Activated CD8-positive, alpha-beta T cell treated with anti-CD3 and anti-CD28 coated beads for 36 hours (primary cell): Measurements from ENCODE around the gene ARHGEF28. TPM values are rescaled to one million over a fixed set of nuclear protein-coding genes. Genes with fewer than 3 reads are reported as not detected.
A peak's percentile ranks its signal among the peaks of the same experiment; 100 is the strongest.

ENCODE experiments used
- ATAC-seq: fragments of 200-7000 bp; cut with Tn5 transposase; one replicate; pipeline ENCODE4 v1.10.0; 2021; ENCODE audit warnings: mild to moderate bottlenecking, moderate library complexity
- CTCF ChIA-PET: fragments of 350-600 bp; sonication (Branson Sonifier 250); formaldehyde crosslinking; loops from one replicate; lab custom pipeline; 2021; ENCODE audit warnings: antibody characterized with exemption; lab: Charles Lee
- POLR2A ChIA-PET: fragments of 350-600 bp; sonication (Branson Sonifier 250); formaldehyde crosslinking; loops from one replicate; lab custom pipeline; 2021; ENCODE audit warnings: antibody characterized with exemption; lab: Charles Lee
- DNase-seq: peaks from one replicate; pipeline ENCODE4 v3.0.0-alpha.2; 2020
- H3K27ac Mint-ChIP-seq: one replicate; pipeline ENCODE4 v1.8.0; 2021; ENCODE audit warnings: mild to moderate bottlenecking, mixed read lengths
- H3K27me3 Mint-ChIP-seq: one replicate; pipeline ENCODE4 v1.8.0; 2021; ENCODE audit warnings: mixed read lengths
- H3K36me3 Mint-ChIP-seq: one replicate; pipeline ENCODE4 v1.8.0; 2021; ENCODE audit warnings: low read depth, mixed read lengths
- H3K4me1 Mint-ChIP-seq: one replicate; pipeline ENCODE4 v1.8.0; 2021; ENCODE audit warnings: low read depth, mixed read lengths
- H3K4me3 Mint-ChIP-seq: one replicate; pipeline ENCODE4 v1.8.0; 2021; ENCODE audit warnings: mild to moderate bottlenecking, moderate library complexity, mixed read lengths
- H3K9me3 Mint-ChIP-seq: one replicate; pipeline ENCODE4 v1.8.0; 2021; ENCODE audit warnings: mixed read lengths
- intact Hi-C: fragments of 100-400 bp; cut with micrococcal nuclease; formaldehyde crosslinking; loops from one replicate; pipeline ENCODE4 v1.10.0; 2022
- total RNA-seq, 2 experiments: library from RNA; stranded (reverse); gene quantifications; one replicate each; pipeline ENCODE4 v1.2.3, GENCODE V29; 2021
- TF ChIP-seq, protein P1 (sequence below): fragments of 200-600 bp; IDR thresholded peaks from one replicate; pipeline ENCODE4 v1.8.0; 2022; ENCODE audit warnings: antibody characterized with exemption, mild to moderate bottlenecking

Gene ARHGEF28
- total RNA-seq, 2 experiments from 2014 or later = 0.05 TPM; not detected in 1

DNA sequence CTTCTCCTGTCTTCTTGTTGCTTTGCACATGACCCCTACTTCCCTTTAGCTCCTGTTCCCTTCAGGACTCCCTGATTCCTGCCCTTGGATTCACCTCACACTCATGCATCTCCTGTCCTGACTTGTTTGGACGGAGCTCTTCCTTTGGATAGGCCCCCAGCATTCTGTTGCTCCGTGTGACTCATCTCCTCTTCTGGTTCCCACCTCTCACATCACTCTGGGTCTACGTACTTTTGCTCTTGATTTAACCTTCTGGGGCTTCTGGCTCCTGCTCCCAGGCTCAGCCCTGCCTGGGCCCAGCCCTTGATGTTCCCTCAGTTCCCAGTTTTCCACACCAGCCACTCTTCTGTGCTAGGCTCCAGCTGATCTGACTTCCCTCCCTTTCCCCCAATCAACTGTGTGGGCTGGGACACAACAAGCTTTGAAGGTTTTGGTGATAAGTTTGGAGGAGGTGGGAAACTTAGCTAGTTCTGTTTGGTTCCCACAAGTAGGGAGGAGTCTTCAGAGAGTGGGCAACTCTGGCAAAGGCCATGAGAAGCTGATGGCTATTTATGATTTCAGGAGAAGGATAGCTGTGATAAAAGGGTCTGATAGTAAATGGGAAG lies 331.5 kb downstream of the ARHGEF28 start:
- H3K4me1 Mint-ChIP-seq = peaks cover 4% of the 10 kb centered on the region
- ATAC-seq = no peak
- intact Hi-C loops = no loop called here
- POLR2A ChIA-PET = no interaction called here
- no peaks in the 10 kb centered on the region for H3K9me3 Mint-ChIP-seq
- no peak overlapping the region for H3K4me3 Mint-ChIP-seq
- TF ChIP-seq, protein P1, sequence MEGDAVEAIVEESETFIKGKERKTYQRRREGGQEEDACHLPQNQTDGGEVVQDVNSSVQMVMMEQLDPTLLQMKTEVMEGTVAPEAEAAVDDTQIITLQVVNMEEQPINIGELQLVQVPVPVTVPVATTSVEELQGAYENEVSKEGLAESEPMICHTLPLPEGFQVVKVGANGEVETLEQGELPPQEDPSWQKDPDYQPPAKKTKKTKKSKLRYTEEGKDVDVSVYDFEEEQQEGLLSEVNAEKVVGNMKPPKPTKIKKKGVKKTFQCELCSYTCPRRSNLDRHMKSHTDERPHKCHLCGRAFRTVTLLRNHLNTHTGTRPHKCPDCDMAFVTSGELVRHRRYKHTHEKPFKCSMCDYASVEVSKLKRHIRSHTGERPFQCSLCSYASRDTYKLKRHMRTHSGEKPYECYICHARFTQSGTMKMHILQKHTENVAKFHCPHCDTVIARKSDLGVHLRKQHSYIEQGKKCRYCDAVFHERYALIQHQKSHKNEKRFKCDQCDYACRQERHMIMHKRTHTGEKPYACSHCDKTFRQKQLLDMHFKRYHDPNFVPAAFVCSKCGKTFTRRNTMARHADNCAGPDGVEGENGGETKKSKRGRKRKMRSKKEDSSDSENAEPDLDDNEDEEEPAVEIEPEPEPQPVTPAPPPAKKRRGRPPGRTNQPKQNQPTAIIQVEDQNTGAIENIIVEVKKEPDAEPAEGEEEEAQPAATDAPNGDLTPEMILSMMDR = no peak
- peaks cover 16% of the 10 kb centered on the region for H3K27me3 Mint-ChIP-seq
- H3K36me3 Mint-ChIP-seq = no peaks in the 10 kb centered on the region
- H3K27ac Mint-ChIP-seq = no peak overlapping the region
- DNase-seq = no peak
- CTCF ChIA-PET = interaction anchor here (0.9 kb wide), 1 partner anchor 13 kb away, joined by 3 read pairs; no protein-coding TSS in a partner anchor

DNA sequence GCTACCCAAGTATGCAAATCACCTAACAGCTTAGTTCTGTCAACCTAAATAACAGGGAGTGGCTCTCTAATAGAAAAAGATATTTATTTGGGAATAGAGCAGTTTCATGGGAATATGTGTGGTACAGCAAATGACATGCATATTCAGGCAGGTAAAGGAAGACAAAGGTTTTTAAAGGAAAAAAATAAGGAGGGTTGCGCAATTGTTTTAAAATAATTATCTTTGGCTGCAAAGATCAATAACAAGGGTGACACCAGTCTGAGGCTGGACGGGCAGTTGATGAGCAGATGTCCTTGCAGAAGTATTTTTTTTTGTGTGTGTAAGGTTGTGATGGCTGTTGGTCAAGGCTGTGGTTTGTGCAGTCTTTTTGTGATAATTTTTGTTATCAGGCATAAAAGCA lies 332.0 kb downstream of the ARHGEF28 start:
- H3K36me3 Mint-ChIP-seq = no peaks in the 10 kb centered on the region
- POLR2A ChIA-PET = no interaction called here
- peaks cover 4% of the 10 kb centered on the region for H3K4me1 Mint-ChIP-seq
- no peak overlapping the region for H3K4me3 Mint-ChIP-seq
- peaks cover 16% of the 10 kb centered on the region for H3K27me3 Mint-ChIP-seq
- no peaks in the 10 kb centered on the region for H3K9me3 Mint-ChIP-seq
- no peak overlapping the region for H3K27ac Mint-ChIP-seq
- no peak for DNase-seq
- intact Hi-C loops = no loop called here
- CTCF ChIA-PET = interaction anchor here (0.9 kb wide), 1 partner anchor 12 kb away, joined by 3 read pairs; no protein-coding TSS in a partner anchor
- TF ChIP-seq, protein P1 = no peak
- ATAC-seq = no peak

DNA sequence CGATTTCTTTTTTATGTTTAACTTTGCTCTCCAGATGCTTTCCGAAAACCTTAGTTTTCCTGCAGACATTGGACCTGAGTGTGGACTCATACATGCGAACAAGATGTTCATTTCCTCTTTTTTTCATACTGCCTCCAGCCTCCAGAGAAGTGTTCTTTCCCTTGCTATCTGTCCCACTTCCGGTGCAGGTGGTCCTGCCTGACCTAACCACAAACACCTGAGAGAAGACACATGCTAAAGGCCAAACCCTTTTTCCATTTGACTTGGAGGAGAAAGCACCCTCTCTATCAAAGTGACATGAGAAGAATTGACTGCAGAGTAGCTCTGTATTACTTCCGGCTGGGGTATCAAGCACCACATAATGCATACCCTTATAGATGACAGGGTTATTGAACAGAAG lies 334.0 kb downstream of the ARHGEF28 start:
- peak; percentile 3 for DNase-seq
- Mint-ChIP-seq H3K27me3 (peaks cover 20% of the 10 kb centered on the region), H3K27ac (no peak overlapping the region), H3K36me3 (no peaks in the 10 kb centered on the region), H3K4me3 (no peak overlapping the region), H3K4me1 (peaks cover 4% of the 10 kb centered on the region), H3K9me3 (no peaks in the 10 kb centered on the region)
- intact Hi-C loops = no loop called here
- ChIA-PET CTCF (no interaction called here), POLR2A (no interaction called here)
- no peak for ATAC-seq
- TF ChIP-seq, protein P1 = no peak

DNA sequence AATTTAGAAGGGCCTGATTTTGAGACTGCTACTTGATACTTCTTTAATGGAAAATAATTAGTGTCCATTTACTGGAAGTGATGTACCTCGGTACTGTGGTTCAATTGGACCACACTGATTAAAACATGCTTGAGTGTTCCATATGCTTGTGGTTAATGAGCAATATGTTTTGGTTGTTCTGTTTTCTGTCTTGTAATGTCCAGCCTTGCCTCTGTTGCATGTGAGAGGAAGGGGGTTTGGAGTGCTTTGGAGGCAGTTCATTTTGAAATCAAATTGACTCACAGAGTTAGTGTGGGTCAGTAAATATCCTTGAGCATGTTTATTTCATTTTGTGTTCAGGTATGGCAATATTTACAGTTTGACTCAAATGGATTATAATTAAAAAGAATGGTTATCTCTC lies 334.4 kb downstream of the ARHGEF28 start:
- Mint-ChIP-seq H3K9me3 (no peaks in the 10 kb centered on the region), H3K36me3 (no peaks in the 10 kb centered on the region), H3K27ac (no peak overlapping the region), H3K27me3 (peaks cover 20% of the 10 kb centered on the region), H3K4me3 (no peak overlapping the region), H3K4me1 (peaks cover 4% of the 10 kb centered on the region)
- DNase-seq = no peak
- CTCF ChIA-PET = no interaction called here
- POLR2A ChIA-PET = no interaction called here
- TF ChIP-seq, protein P1 = no peak
- ATAC-seq = no peak
- intact Hi-C loops = no loop called here

DNA sequence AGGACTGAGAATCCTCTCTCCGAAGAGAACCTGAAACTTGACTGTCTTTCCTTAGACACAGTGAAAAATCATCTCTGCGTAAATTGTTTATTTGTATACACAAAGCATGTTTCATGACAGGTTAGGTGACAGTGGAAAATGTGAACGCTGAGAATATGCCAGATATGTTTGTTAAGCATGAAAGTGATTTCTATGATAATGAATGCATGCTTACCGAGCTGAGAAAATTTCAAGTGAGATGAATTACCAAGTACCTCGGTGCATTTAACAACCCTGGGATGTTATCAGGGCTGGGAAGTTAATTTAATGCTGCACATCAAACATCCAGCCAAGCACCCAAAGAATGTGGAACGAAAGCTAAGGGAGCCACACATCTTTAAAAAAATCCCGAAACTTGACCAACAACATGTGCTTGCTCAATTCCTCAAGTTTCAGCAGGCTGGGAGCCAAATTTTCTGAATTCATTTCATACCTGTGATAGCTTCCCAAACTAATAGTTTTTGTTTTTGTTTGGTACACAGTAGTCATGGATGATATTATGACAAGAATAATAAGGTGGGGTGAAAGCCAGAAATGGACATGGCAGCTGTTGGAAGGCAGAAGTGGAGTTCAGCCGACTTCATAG lies 336.9 kb downstream of the ARHGEF28 start:
- intact Hi-C loops = no loop called here
- ATAC-seq (no peak), DNase-seq (no peak)
- Mint-ChIP-seq H3K27ac (no peak overlapping the region), H3K27me3 (peaks cover 15% of the 10 kb centered on the region), H3K4me3 (no peak overlapping the region), H3K9me3 (no peaks in the 10 kb centered on the region), H3K4me1 (peaks cover 4% of the 10 kb centered on the region), H3K36me3 (no peaks in the 10 kb centered on the region)
- ChIA-PET CTCF (no interaction called here), POLR2A (no interaction called here)
- TF ChIP-seq, protein P1 = no peak
